ENCODE measurements around the gene METTL26. TPM values are rescaled to one million over a fixed set of nuclear protein-coding genes. Genes with fewer than 3 reads are reported as not detected.

Gene METTL26
- total and polyA plus RNA-seq, 9 of the 15 experiments (the other 6 are each of a cell fraction or from before 2014, with no cell fraction given) = 7.3 to 262 (median 80.9) TPM

- TF ChIP-seq TAF15 (IDR thresholded peaks at IDR 0.05; ENCODE audit: low read depth, low read length) (no peak), CC2D1A (IDR thresholded peaks at IDR 0.05) (no peak), CCAR2 (IDR thresholded peaks at IDR 0.05; ENCODE audit: low read depth, low read length) (no peak), RFX5 (IDR thresholded peaks at IDR 0.05; ENCODE audit: low read depth, low read length) (no peak), EP400 (IDR thresholded peaks at IDR 0.05) (no peak), LARP7 (IDR thresholded peaks at IDR 0.05) (no peak), OTX1 (CRISPR knock-in tag; IDR thresholded peaks at IDR 0.05) (no peak), ZBTB33 (CRISPR knock-in tag; IDR thresholded peaks at IDR 0.05) (no peak), ZFPM2 (CRISPR knock-in tag; IDR thresholded peaks at IDR 0.05) (no peak)
Observed at GRCh38 chr16:615122-615521, 21.0 kb downstream of the METTL26 start (continued).
